ENCODE measurements around the gene MAP4K2.

DNA sequence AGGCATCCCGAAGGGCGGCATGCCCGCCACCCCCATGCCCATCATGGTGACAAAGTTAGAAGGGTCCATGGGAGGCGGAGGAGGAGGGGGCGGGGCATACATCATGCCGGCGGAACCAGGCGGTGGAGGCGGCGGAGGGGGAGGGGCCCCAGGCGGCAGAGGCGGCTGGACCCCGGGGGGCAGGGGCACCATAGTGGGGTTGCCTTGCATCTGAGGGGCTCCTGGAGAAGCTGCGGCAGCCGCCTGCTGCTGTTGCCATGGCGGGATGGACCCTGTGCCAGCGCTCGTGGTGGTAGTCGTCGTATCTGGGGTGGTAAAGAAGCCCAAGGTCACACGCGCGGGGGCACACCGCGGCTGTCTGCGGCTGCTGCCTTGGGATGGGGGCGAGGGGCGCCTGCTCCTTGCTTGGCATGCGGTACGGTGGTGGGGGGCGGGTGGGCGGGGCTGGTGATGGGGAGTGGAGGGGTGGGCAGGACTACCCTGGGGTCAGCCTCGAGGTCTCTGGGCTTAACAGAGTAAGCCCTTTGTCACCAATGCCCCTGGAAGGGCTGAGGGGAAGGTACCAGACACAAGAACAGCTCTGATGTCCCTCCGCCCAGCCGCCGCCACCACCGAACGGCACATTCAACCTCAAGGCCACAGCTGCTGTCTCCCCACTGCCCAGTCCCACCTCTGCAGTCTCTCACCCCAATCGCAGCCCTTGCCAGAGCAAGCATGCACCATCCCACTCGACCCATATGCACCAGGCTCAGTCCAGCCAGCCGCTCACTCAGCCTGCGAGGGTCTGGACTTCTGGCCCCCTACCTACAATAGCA, 37.0 kb downstream of the MAP4K2 start:
- TF ChIP-seq EZH2phosphoT487 (IDR thresholded peaks at IDR 0.05; ENCODE audit: unreplicated experiment), result no peak
- TF ChIP-seq JUNB (IDR thresholded peaks at IDR 0.05; ENCODE audit: unreplicated experiment), result no peak
